Pancreas (tissue), 10 donors: ENCODE results near the gene FBLIM1. TPM values are rescaled to one million over a fixed set of nuclear protein-coding genes. Genes with fewer than 3 reads are reported as not detected.
A peak's percentile ranks its signal among the peaks of the same experiment; 100 is the strongest.

Experiments used
- ATAC-seq, 4 donors: fragments of 200-7000 bp; cut with Tn5 transposase; one replicate each; pipeline versions ENCODE4 v1.8.0 to v1.9.1; 2020; ENCODE audit warnings: mild to moderate bottlenecking in 4 of 4, moderate library complexity in 4 of 4
- DNase-seq, 6 donors: peaks; one replicate each; pipeline ENCODE4 v3.0.0-alpha.2; 2020
- FAIRE-seq: peaks from 2 replicates; lab custom pipeline; 2012; peaks lifted over from hg19 to GRCh38; lab: Jason Lieb, UNC
- H3K27ac ChIP-seq, 4 donors: fragments of 200-600 bp; sonication (generic); 1 replicate in 3 of 4; 2 replicates in 1 of 4; pipeline versions ENCODE4 v1.5.0 to v1.8.0; 2020
- H3K27me3 ChIP-seq, 4 donors: fragments of 200-600 bp; one replicate each; pipeline ENCODE4 v1.8.0; 2021
- H3K36me3 ChIP-seq, 3 donors: fragments of 200-600 bp; sonication (generic) in 1 of 3; one replicate each; pipeline versions ENCODE4 v1.5.0 to v1.8.0; 2020 to 2021
- H3K4me1 ChIP-seq, 3 donors: fragments of 200-600 bp; one replicate each; pipeline ENCODE4 v1.8.0; 2021
- H3K4me3 ChIP-seq, 4 donors: fragments of 200-600 bp; sonication (generic) in 2 of 4; one replicate each; pipeline versions ENCODE4 v1.5.0 to v1.8.0; 2020 to 2021
- H3K9me3 ChIP-seq, 4 donors: fragments of 200-600 bp; one replicate each; pipeline ENCODE4 v1.8.0; 2021
- CTCF ChIP-seq, 4 donors: fragments of 200-600 bp; sonication (generic) in 3 of 4; IDR thresholded peaks; one replicate each; pipeline versions ENCODE4 v1.5.0 to v1.8.0; 2021; ENCODE audit warnings: antibody characterized with exemption in 4 of 4
- WGBS, 2 donors: extraction: QIAGEN DNeasy Blood & Tissue Kit; methylation state at CpG; one replicate each; pipeline ENCODE4 v1.1.7; 2013; 5-methylcytosine and 5-hydroxymethylcytosine counted together
- intact Hi-C, 3 donors: fragments of 100-400 bp; cut with DNase I; formaldehyde crosslinking; loops; one replicate each; pipeline versions ENCODE4 v1.11.1 to v1.14.2; 2022
- polyA plus RNA-seq, 2 donors: library from polyadenylated mRNA; stranded (reverse); fragments of 200-250 nt; gene quantifications; one replicate each; pipeline ENCODE4 v1.2.3, GENCODE V29; 2013
- total RNA-seq, 6 donors: library from RNA; stranded (reverse); fragmentation: NEBNext Ultra II Directional in 4 of 6; extraction: Animal tissue kit (Norgen Biotek cat#: 25700) in 4 of 6; gene quantifications; one replicate each; pipeline versions ENCODE4 v1.2.1 to v1.2.4, GENCODE V29; 2021 to 2023
- donor health status: healthy with polysubstance abuse.
- donor health status: DM: no; HTN: no; CAD: no; lungs with moderate emphysema.
- donor health status: DM: no; HTN: no; CAD: no.
- donor health status: control.
- donor health status: control.
- donor health status: Bipolar disorder and iron deficiency.
- donor health status: DM: yes; HTN: yes; CAD: no.
- donor health status: DM: no; HTN: no; CAD: no.
- donor health status: DM: no; HTN: no; CAD: no.
- donor health status: DM: yes; HTN: yes; CAD: no.

The FBLIM1 gene
- total and polyA plus RNA-seq, 8 donors, result 20.4 to 61.5 (median 29.4) TPM

- FAIRE-seq (no peak), DNase-seq (peak in 3 of 6 donors; percentile 26 to 80 (median 60)), ATAC-seq (peak in 3 of 4 donors; percentile 13 to 18 (median 17))
- Histone ChIP-seq H3K36me3 (peaks cover 0 to 4% (median 0%) of the 10 kb centered on the region in 3 donors), H3K27ac (peak overlapping the region; percentile 36 to 74 (median 60)), H3K9me3 (no peaks in the 10 kb centered on the region), H3K4me1 (peaks cover 4 to 7% (median 6%) of the 10 kb centered on the region in 3 donors), H3K27me3 (no peaks in the 10 kb centered on the region), H3K4me3 (peak overlapping the region in 3 of 4 donors; percentile 19 to 41 (median 31))
- WGBS, 2 donors, result 31 to 52% methylated on average over 15 of the region's 15 CpGs
- TF ChIP-seq CTCF (IDR thresholded peaks at IDR 0.05), result no peak
- intact Hi-C loops, result no loop called here
Observed at GRCh38 chr1:15764890-15765289, 6.3 kb downstream of the FBLIM1 start.

- Histone ChIP-seq H3K4me3 (peak overlapping the region in 3 of 4 donors; percentile 19 to 41 (median 31)), H3K27ac (peak overlapping the region in 1 of 4 donors; percentile 74), H3K36me3 (peaks cover 0 to 10% (median 0%) of the 10 kb centered on the region in 3 donors), H3K9me3 (no peaks in the 10 kb centered on the region), H3K4me1 (peaks cover 4 to 7% (median 6%) of the 10 kb centered on the region in 3 donors), H3K27me3 (no peaks in the 10 kb centered on the region)
- ATAC-seq (peak in 3 of 4 donors; percentile 7 to 29 (median 20)), DNase-seq (peak in 2 of 6 donors; percentile 35 to 77), FAIRE-seq (no peak)
- WGBS, 2 donors, result 51 to 60% methylated on average over 19 to 20 of the region's 20 CpGs
- intact Hi-C loops, result no loop called here
- no peak for TF ChIP-seq CTCF (IDR thresholded peaks at IDR 0.05)
Observed at GRCh38 chr1:15765495-15766194, 7.0 kb downstream of the FBLIM1 start.

GRCh38 chr1:15767941-15768340 lies 9.3 kb downstream of the FBLIM1 start:
- H3K27me3 ChIP-seq, result no peaks in the 10 kb centered on the region
- 84 to 96% methylated on average over 5 of the region's 5 CpGs for WGBS, 2 donors
- DNase-seq, result no peak
- no peak for ATAC-seq
- no peak for TF ChIP-seq CTCF (IDR thresholded peaks at IDR 0.05)
- H3K27ac ChIP-seq, result no peak overlapping the region
- no peaks in the 10 kb centered on the region for H3K9me3 ChIP-seq
- FAIRE-seq, result no peak
- peaks cover 4 to 7% (median 6%) of the 10 kb centered on the region in 3 donors for H3K4me1 ChIP-seq
- no peak overlapping the region for H3K4me3 ChIP-seq
- peaks cover 0 to 24% (median 6%) of the 10 kb centered on the region in 3 donors for H3K36me3 ChIP-seq
- intact Hi-C loops, result no loop called here

DNA sequence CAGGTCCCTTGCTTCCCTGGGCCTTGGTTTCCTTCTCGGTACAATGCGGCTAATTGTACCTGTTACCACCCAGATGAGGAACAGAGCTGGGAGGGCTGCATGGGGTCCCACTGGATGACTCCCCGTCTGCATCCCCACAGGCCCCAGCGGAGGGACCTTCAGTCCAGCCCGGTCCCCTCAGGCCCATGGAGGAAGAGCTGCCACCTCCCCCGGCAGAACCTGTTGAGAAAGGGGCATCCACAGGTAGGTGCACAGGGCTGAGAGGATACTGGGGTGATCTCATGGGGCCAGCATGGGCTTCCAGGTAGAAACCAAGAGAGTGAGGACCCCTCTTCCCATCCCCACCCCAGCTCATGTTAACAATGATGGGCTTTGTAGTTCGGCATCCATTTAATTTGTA lies 9.8 kb downstream of the FBLIM1 start:
- DNase-seq (no peak), FAIRE-seq (no peak), ATAC-seq (no peak)
- H3K4me3 ChIP-seq, result no peak overlapping the region
- H3K9me3 ChIP-seq, result no peaks in the 10 kb centered on the region
- 96 to 98% methylated on average over 7 of the region's 7 CpGs for WGBS, 2 donors
- H3K27ac ChIP-seq, result no peak overlapping the region
- H3K36me3 ChIP-seq, result peaks cover 0 to 24% (median 6%) of the 10 kb centered on the region in 3 donors
- no peaks in the 10 kb centered on the region for H3K27me3 ChIP-seq
- peaks cover 4 to 7% (median 6%) of the 10 kb centered on the region in 3 donors for H3K4me1 ChIP-seq
- TF ChIP-seq CTCF (IDR thresholded peaks at IDR 0.05), result no peak
- intact Hi-C loops, result no loop called here
